Fibroblast of skin of left quadriceps (primary cell): ENCODE results near the gene NKD1.

ENCODE experiments used
- DNase-seq, 2 experiments: peaks; one replicate each; pipeline ENCODE4 v3.0.0-alpha.2; 2013; ENCODE audit warnings: low read depth in 2 of 2

Gene NKD1

DNA sequence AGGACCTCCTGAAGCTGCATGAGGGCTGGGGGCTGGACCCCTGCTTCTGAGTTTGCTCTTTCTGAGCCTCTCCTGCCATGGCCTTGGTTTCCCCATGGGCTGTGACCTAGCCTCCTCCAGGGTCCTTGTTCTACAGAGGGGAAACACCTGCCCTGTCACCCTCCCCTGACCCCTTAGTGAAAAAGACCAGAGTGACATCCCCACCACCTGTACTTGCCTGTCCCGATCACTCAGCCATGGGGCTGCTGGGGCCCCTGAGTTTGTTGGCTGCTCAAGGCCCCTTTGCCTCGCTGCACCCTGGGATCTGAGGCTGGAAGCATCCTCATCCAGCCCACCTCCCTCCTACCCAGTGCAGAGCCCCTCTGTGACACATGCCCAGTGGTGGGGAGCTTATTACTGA is 146.0 kb downstream of the NKD1 start:
- DNase-seq: no peak

- DNase-seq: no peak
Measured at GRCh38 chr16:50695017-50696000, 147.1 kb downstream of the NKD1 start.

DNA sequence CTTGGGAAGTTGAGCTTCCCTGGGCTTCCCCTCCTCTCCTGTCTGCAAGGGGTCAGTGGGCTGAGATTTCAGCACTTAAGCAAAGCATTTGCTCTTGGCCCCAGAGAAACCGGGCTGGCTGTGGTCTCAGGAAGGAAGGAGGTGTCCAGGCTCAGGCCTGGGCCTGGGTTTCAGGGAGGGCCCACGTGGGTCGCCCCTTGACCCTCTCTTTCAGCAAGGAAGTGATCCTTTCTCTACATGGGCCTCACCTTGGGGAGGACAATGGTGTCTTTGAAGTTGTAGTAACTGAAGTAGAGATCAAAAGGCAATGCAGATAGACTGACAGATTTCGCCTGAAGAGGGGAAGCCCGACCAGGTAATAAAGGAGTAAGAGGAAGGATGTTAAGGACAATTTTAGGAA is 147.9 kb downstream of the NKD1 start:
- no peak for DNase-seq

DNA sequence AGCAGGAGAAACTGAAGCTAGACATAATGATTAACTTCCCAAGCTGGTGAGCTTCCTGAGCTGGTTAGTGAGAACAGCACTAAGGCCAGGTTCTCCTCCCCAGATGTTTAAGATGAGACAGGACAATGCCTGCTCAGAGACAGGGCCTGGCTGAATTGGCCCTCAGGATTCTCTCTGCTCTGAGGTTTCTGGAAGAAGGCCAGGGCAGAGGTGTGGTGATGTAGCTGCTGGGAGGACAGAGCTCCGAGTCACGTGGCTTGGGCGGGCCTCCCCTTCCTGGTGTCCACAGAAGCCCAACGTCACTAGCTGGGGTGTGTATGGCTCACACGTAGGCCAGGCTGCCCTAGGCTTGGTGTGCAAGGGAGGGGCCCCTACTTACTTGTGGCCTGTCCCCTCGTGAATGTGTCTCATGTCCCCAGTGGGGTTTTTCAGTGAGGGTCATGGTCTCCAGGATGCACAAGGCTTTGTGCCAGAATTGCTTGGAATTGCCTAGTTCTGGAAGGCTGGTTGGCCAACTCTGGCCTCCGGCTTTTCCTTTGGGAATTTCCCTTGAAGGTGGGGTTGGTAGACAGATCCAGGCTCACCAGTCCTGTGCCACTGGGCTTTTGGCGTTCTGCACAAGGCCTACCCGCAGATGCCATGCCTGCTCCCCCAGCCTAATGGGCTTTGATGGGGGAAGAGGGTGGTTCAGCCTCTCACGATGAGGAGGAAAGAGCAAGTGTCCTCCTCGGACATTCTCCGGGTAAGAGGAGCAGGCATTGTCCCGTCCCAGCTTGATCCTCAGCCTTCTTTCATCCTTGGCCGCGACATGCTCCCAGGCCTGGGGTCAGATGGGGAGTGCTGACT is 148.6 kb downstream of the NKD1 start:
- no peak for DNase-seq

- DNase-seq: no peak
Measured at GRCh38 chr16:50697421-50697715, 149.2 kb downstream of the NKD1 start.

DNA sequence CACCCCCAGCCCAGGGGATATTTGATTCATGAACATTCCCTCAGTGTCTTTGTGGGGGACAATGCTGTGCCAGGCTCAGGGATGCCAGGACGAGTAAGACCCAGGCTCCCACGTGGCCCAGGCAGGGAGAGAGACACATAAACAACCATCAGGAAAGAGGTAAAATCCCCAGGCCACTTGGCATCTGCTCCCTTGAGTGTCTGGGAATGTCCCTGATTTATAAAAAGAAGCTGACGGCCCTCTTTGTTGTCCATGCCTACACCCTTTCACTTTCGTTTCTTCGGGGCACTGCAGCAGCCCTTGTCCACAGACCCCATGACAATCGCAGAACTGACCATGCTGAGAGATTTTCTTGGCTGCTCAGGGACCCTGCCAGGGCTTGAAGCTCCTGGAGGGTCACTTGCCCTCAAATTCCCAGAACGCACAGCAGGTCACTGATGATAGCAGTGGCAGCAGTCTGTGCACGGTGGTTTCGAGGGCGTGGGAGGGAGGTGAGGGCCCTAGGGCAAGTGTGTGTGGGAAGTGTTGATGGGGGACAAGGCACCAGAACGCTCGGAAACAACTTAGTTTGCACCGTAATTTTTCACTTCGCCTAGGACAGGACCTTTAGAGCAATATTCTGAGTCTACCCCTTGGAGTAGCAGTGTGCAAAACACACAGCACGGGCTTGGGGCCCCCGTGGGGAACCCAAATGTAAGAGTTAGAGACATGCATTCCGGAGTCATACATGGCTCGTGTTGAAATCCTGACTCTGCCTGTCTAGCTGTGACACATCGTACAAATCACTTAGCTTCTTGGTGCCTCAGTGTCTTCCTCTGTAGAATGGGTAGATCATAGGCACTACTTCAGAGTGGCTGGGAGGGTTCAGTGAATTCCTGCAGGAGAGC is 149.9 kb downstream of the NKD1 start:
- DNase-seq: no peak
